G401 (cell line): ENCODE data around the gene DPEP2NB. TPM values are rescaled to one million over a fixed set of nuclear protein-coding genes. Genes with fewer than 3 reads are reported as not detected.
A peak's percentile ranks its signal among the peaks of the same experiment; 100 is the strongest.
"Not testable (repeated sequence)": the region's sequence is repeated elsewhere in the genome, so short reads cannot be mapped to it uniquely, and the experiment has no call there.

ENCODE experiments used
- DNase-seq: peaks from one replicate; pipeline ENCODE4 v3.0.0-alpha.2; 2015; ENCODE audit warnings: low spot score
- in situ Hi-C: cut with HindIII; loops from 2 replicates; pipeline ENCODE4 v1.10.0; 2016; ENCODE audit warnings: low sequenced_read_pairs, mixed read lengths
- total RNA-seq: library from RNA; depleted of rRNA; stranded (reverse); fragments of >200 nt; shearing (Covaris generic); gene quantifications from 2 replicates; pipeline ENCODE4 v1.2.3, GENCODE V29; 2014; rRNA removed

Gene DPEP2NB, protein sequence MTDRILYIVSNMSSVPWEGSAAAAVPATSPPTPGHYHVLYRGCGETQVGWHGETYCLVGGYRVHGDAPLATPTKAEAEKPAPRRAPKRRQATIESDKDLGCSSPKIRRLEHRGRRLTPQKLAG
- total RNA-seq: not detected in 2 replicates

DNA sequence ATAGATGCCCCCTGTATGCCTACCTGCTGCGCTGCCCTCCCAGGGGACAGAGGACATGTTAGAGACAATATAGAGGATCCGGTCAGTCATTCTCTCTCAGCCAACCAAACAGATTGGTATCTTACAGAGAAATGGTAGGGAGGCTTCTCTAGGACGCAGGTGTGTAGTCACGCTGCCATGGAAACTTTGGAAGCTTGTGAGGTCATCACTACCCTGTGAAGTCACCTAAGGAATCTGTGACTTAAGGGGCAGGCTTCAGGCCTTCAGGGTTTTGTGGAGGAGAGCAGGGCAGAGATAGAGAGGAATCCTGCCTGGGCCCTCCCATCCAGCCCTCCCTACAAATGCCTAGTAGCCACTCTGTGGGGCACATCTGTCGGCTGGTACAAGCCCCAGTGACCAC is at the start of gene DPEP2NB:
Gene DPEP2NB (minus strand): TSS at position 231 of the 400 bp plus-strand sequence. CDS start 141 bp downstream, at position 90.
- in situ Hi-C loops: no loop called here

GRCh38 chr16:68064791-68065365 is 49.2 kb upstream of the DPEP2NB start:
- in situ Hi-C loops: no loop called here
- peak; percentile 68 for DNase-seq

More for the DNA sequence above, at the start of gene DPEP2NB:
- DNase-seq: no peak

- DNase-seq: no peak
- in situ Hi-C loops: no loop called here
Observed at GRCh38 chr16:68062910-68063393, 47.2 kb upstream of the DPEP2NB start.

- in situ Hi-C loops: no loop called here
- DNase-seq: no peak
Observed at GRCh38 chr16:68061396-68061795, 45.7 kb upstream of the DPEP2NB start.

DNA sequence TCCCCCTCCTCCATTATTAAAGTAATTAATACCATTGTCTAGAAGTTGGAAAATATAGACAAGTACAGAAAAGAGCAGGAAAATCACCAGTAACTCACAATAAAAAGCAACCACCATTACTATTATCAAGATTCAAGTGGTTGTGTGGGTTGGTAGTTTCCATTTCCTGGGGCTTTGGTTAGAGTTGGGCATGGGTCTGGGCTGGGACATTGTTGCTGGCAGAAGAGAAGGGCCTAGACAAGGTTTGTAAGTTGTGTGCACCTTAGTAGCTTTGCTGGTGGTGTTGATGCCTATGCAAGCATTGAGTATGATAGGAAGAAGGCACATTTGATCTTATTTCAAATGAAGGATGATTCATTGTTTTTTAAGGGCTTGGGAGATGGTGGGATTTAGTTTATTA is 44.1 kb upstream of the DPEP2NB start:
- DNase-seq: no peak
- in situ Hi-C loops: no loop called here

DNA sequence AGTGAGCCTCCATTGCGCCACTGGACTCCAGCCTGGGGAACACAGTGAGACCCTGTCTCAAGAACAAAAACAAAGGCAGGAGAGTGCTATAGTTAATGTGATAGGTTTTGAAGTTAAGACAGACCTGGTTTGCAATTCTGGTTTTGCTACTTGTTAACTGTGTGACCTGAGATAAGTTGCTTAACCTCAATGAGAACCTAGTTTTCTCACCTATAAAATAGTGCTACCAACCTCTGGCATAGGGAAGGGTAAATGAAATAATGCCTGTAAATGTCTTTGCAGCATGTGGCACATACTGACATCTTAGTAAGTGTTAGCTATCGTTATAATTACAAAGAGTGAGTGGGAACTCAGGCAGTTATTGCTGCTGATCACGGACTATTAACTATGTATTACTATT is 39.7 kb upstream of the DPEP2NB start:
- no peak for DNase-seq
- in situ Hi-C loops: no loop called here

DNA sequence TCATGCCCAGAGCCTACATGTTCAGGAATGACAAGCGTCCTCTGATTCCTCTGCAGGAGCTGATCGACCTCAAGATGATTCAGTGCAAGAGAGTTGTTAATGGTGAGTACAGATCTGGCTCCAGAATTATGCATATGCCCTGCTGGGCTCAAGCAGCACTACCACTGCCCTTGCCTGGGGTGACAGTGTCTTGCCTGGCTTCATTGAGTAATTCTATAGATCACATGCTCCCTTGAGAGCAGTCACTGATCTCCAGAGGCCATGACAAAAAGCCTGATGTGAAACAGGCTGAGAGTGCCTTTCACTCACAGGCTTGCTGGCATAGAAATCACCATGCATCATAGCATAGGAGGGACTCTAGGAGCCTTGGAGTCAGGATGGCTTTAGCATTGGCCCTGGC is 33.7 kb upstream of the DPEP2NB start:
- DNase-seq: no peak
- in situ Hi-C loops: no loop called here

DNA sequence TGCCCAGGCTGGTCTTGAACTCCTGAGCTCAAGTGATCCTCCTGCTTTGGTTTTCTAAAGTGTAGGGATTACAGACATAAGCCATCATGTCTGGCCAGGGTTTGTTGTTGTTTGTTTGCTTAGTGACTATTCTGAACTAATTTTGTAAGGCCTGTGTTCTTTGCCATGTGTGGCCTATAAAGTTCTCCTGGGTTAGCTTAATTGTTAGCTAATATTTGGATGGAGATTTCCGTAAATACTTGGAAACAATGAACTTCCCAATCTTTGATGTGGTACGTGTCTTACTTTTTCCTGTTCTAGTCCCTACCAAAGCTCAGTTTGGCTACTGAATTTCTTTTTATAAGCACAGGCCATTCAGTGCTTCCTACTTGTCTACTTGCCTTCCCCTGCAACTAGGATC is 32.3 kb upstream of the DPEP2NB start:
- no peak for DNase-seq
- in situ Hi-C loops: no loop called here

- no peak for DNase-seq
- in situ Hi-C loops: no loop called here
Observed at GRCh38 chr16:68046106-68046505, 30.4 kb upstream of the DPEP2NB start.

DNA sequence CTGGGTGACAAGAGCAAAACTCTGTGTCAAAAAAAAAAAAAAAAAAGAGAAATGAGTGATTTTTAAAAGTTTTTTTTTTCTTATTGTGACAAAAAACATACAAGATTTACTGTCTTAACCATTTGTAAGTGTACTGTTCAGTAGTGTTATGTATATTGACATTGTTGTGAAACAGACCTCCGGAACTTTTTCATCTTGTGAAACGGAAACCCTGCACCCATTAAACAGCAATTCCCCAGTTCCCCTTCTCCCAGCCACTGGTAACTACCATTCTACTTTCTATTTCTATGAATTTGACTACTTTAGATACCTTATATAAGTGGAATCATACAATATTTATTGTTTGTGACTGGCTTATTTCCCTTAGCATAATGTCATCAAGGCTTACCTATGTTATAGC is 26.1 kb upstream of the DPEP2NB start:
- DNase-seq: no peak

DNA sequence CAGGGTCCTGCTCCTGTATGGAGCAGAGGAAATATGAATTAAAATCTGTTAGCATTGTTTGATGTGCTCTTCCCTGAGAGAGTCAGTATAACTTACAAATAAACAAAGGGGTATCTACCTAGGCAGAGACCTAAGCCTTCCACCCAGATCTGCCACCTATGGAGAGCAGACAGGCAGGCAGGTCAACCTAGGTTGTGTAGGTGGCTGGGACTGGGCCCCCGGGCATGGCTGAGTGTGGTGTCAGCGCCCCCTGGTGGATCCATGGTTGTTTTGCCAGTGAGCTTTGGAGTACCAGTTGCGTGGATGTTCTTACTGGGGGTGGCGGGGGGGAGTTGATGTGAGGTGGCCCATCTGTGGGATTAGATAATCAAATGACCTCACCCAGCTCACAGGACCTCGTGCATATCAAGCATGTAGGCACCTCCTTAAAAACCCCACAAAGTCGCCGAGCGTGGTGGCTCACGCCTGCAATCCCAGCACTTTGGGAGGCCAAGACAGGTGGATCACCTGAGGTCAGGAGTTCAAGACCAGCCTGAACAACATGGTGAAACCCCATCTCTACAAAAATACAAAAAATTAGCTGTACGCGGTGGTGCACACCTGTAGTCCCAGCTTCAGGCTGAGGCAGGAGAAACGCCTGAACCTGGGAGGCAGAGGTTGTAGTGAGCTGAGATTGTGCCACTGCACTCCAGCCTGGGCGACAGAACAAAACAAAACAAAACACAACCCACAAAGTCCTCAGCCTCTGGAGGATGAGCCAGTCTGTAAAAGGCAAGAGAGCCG is 25.0 kb upstream of the DPEP2NB start:
- DNase-seq: peak; percentile 81
- in situ Hi-C loops: no loop called here

More for the DNA sequence above, 26.1 kb upstream of the DPEP2NB start:
- in situ Hi-C loops: no loop called here

DNA sequence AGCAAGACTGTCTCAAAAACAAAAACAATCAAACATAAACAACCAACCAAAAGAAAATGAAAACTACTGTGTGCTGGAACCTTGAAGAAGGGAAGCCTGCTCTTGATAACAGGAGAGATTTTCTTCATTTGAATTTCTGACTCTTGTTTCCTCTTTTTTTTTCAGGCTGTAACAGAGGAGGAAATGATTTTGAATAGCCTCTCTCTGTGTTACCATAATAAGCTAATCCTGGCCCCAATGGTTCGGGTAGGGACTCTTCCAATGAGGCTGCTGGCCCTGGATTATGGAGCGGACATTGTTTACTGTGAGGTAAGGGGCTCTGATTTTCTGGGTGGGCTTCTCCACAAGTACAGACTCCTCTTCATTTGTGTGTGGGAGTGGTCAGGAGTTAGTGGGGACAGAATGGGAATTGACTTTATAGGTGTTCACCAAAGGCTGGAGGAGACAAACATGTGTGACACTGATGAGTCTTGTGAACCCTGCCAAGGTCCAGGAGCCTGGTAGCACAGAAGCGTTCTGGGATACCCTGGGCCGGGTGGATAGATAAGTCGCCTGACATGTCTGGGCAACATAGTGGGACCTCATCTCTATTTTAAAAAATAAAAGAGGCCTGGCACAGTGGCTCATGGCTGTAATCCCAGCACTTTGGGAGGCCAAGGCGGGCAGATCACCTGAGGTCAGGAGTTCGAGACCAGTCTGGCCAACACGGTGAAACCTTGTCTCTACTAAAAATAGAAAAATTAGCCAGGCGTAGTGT is 22.3 kb upstream of the DPEP2NB start:
- in situ Hi-C loops: no loop called here
- DNase-seq: no peak

DNA sequence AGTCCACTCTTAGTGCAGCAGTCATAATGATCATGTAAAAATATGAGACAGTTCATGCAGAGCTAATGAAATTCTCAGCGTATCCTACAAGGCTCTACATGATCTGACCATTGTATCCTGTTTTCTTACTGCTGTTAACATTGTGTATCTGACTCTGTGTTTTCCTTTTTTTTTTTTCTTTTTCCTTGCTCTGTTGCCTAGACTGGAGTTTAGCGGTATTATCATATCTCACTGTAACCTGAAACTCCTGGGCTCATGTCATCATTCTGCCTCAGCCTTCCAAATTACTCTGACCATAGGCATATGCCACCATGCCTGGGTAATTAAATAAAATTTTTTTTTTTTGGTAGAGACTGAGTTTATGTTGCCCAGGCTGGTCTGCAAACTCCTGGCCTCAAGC is 19.5 kb upstream of the DPEP2NB start:
- in situ Hi-C loops: no loop called here
- DNase-seq: no peak

DNA sequence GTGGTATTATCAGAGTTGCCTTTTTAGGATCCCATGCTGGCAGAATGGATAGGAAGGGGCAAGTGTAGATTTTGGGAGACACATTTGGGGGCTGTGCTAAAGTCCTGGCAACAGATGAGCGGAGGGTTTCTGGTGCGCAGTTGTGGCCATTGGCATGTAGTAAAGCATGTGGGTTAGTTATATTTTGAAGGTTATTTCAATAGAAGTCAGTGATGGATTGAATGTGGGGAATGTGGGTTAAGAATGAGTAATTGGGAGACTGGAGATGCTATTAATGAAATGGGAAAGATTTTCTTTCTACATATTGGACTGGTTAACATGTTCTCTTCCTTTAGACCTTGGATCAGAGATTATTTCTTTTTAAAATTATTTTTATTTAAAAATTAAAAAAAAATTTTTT is 17.4 kb upstream of the DPEP2NB start:
- in situ Hi-C loops: no loop called here
- no peak for DNase-seq

GRCh38 chr16:68031951-68032350 is 16.2 kb upstream of the DPEP2NB start:
- DNase-seq: no peak

DNA sequence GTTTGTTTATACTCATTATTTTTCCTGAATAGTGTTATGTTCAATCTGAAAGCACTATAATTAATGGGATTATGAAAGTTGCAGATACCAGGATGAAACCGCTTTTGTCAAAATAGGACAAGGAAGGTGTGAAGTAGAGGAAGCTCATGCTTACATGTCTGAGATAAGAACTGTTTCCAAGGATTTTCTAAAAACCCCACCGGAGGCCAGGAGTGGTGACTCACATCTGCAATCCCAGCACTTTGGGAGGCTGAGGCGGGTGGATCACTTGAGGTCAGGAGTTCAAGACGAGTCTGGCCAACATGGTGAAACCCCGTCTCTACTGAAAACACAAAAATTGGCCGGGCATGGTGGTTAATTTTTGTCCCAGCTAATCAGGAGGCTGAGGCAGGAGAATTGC is 14.4 kb upstream of the DPEP2NB start:
- in situ Hi-C loops: not testable (repeated sequence)

More at GRCh38 chr16:68031951-68032350, 16.2 kb upstream of the DPEP2NB start:
- in situ Hi-C loops: no loop called here

DNA sequence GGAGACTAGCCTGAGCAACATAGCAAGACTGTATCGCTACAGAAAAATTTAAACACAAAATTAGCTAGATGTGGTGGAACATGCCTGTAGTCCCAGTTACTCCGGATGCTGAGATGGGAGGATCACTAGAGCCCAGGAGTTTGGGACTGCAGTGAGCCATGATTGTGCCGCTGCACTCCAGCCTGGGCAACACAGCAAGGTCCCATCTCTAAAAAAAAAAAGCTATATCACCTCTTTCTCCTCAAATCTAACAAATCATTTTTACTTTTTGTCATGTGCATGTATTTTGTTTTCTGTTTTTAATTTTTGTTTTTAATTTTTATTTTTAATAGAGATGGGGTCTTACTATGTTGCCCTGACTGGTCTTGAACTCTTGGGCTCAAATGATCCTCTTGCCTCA is 13.3 kb upstream of the DPEP2NB start:
- no peak for DNase-seq
- in situ Hi-C loops: no loop called here

More for the DNA sequence above, 14.4 kb upstream of the DPEP2NB start:
- DNase-seq: not testable (repeated sequence)

GRCh38 chr16:68022728-68023537 is 7.2 kb upstream of the DPEP2NB start, which contains the start of the genes DDX28 and DUS2:
DDX28 (minus strand) TSS chr16:68023232; CDS start chr16:68023202, 30 bp downstream.
DUS2 (plus strand) TSS chr16:68023284; CDS start chr16:68038024, 14,740 bp downstream.
- in situ Hi-C loops: no loop called here
- DNase-seq: peak; percentile 88

DNA sequence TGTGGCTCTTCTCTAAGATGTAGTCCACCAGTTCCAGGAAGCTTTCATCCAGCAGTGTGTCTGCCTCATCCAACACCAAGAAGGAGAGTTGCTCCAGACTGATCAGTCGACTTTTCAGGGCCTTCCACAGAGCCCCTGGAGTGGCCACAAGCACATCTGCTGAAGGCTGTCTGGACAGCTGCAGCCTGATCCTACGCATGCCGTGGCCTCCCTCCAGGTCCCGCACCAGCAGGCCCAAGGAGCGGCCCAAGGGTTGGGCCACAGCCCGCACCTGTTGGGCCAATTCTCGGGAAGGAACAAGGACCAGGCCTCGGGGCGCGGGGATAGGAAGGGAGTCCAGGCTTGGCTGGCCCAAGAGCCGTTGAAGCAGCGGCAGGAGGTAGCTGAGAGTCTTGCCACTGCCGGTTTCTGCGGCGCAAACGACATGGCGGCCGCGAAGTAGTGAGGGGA is 6.6 kb upstream of the DPEP2NB start:
- in situ Hi-C loops: no loop called here
- no peak for DNase-seq
